ENCODE data around the gene TSPAN7.

- TF ChIP-seq CTCF (conservative IDR thresholded peaks at IDR 0.05): no peak
- TF ChIP-seq EZH2 (IDR thresholded peaks at IDR 0.05; ENCODE audit: low read depth): no peak
Observed at GRCh38 chrX:38664285-38664684, 102.9 kb downstream of the TSPAN7 start.
